ENCODE results near the gene RPL27. TPM values are rescaled to one million over a fixed set of nuclear protein-coding genes. Genes with fewer than 3 reads are reported as not detected.

The RPL27 gene
- total and polyA plus RNA-seq, 2 of the 13 experiments (the other 11 are each of a cell fraction or from before 2014, with no cell fraction given) = 1,585 to 5,840 TPM

DNA sequence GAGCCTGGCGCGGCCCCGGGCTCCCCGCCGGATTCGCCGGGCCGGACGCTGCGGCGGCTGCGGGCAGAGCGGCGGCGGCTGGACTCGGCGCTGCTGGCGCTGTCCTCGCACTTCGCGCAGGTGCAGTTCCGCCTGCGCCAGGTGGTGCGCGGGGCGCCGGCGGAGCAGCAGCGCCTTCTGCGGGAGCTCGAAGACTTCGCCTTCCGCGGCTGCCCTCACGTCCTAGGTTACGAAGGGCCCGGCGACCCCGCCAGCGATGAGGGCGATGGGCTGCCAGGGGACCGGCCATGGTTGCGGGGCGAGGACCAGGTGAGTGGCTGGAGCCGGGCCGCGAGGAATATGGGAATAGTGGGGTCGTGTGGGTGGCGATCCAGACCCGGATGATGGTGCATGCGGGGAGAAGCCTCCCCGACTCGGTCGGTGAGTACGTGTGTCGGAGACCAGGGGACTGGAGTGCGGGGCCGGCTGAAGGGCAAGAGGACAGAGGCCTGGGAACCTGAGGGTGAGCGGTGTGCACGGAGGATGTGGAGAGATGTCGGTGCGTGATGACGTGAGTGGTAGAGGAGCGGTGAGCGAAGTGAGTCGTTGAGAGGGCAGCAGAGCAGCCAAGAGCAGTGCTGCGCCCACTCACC, 17.3 kb upstream of the RPL27 start (continued):
- peak; percentile 51 for TF ChIP-seq XRCC5 (optimal IDR thresholded peaks at IDR 0.05; ENCODE audit: low read length)
- peak; percentile 65 for TF ChIP-seq AGO1 (IDR thresholded peaks at IDR 0.05; ENCODE audit: low read depth, low read length, poor library complexity, severe bottlenecking)
- TF ChIP-seq, protein P1, sequence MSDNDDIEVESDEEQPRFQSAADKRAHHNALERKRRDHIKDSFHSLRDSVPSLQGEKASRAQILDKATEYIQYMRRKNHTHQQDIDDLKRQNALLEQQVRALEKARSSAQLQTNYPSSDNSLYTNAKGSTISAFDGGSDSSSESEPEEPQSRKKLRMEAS (IDR thresholded peaks at IDR 0.05) = peak; percentile 92
- TF ChIP-seq NFATC3 (CRISPR knock-in tag; IDR thresholded peaks at IDR 0.05) = peak; percentile 90; the same call in 1 of the 2 replicates
- TF ChIP-seq ZNF747 (CRISPR knock-in tag; IDR thresholded peaks at IDR 0.05; ENCODE audit: borderline replicate concordance) = peak; percentile 11; the same call in 1 of the 2 replicates
- TF ChIP-seq ZNF678 (CRISPR knock-in tag; IDR thresholded peaks at IDR 0.05) = no peak; the same call in 1 of the 2 replicates
- TF ChIP-seq, protein P2, sequence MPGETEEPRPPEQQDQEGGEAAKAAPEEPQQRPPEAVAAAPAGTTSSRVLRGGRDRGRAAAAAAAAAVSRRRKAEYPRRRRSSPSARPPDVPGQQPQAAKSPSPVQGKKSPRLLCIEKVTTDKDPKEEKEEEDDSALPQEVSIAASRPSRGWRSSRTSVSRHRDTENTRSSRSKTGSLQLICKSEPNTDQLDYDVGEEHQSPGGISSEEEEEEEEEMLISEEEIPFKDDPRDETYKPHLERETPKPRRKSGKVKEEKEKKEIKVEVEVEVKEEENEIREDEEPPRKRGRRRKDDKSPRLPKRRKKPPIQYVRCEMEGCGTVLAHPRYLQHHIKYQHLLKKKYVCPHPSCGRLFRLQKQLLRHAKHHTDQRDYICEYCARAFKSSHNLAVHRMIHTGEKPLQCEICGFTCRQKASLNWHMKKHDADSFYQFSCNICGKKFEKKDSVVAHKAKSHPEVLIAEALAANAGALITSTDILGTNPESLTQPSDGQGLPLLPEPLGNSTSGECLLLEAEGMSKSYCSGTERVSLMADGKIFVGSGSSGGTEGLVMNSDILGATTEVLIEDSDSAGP (CRISPR knock-in tag; IDR thresholded peaks at IDR 0.05; ENCODE audit: borderline replicate concordance) = peak; percentile 86
- TF ChIP-seq SAP130 (CRISPR knock-in tag; IDR thresholded peaks at IDR 0.05; ENCODE audit: low read depth) = no peak; the same call in 1 of the 2 replicates
- no peak for TF ChIP-seq ZNF496 (CRISPR knock-in tag; IDR thresholded peaks at IDR 0.05; ENCODE audit: insufficient replicate concordance)
- 0 out of 2 replicates have a peak, but pooled peaks have one; percentile 22 for TF ChIP-seq POLR2AphosphoS5 (IDR thresholded peaks at IDR 0.05; ENCODE audit: low read depth, low read length)
- peak; percentile 92; the same call in 1 of the 2 replicates for TF ChIP-seq ZNF674 (CRISPR knock-in tag; IDR thresholded peaks at IDR 0.05; ENCODE audit: low read depth)
- TF ChIP-seq, protein P3, sequence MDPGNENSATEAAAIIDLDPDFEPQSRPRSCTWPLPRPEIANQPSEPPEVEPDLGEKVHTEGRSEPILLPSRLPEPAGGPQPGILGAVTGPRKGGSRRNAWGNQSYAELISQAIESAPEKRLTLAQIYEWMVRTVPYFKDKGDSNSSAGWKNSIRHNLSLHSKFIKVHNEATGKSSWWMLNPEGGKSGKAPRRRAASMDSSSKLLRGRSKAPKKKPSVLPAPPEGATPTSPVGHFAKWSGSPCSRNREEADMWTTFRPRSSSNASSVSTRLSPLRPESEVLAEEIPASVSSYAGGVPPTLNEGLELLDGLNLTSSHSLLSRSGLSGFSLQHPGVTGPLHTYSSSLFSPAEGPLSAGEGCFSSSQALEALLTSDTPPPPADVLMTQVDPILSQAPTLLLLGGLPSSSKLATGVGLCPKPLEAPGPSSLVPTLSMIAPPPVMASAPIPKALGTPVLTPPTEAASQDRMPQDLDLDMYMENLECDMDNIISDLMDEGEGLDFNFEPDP (CRISPR knock-in tag; conservative IDR thresholded peaks at IDR 0.05) = peak; percentile 99
- TF ChIP-seq ATAD3A (CRISPR knock-in tag; IDR thresholded peaks at IDR 0.05) = no peak
- peak; percentile 94; the same call in 1 of the 2 replicates for TF ChIP-seq ATF7-NPFF (CRISPR knock-in tag; IDR thresholded peaks at IDR 0.05; ENCODE audit: low read depth)
- TF ChIP-seq, protein P4, sequence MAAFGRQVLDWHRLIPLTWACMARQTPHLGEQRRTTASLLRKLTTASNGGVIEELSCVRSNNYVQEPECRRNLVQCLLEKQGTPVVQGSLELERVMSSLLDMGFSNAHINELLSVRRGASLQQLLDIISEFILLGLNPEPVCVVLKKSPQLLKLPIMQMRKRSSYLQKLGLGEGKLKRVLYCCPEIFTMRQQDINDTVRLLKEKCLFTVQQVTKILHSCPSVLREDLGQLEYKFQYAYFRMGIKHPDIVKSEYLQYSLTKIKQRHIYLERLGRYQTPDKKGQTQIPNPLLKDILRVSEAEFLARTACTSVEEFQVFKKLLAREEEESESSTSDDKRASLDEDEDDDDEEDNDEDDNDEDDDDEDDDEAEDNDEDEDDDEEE (CRISPR knock-in tag; IDR thresholded peaks at IDR 0.05) = peak; percentile 73
- TF ChIP-seq, protein P5, sequence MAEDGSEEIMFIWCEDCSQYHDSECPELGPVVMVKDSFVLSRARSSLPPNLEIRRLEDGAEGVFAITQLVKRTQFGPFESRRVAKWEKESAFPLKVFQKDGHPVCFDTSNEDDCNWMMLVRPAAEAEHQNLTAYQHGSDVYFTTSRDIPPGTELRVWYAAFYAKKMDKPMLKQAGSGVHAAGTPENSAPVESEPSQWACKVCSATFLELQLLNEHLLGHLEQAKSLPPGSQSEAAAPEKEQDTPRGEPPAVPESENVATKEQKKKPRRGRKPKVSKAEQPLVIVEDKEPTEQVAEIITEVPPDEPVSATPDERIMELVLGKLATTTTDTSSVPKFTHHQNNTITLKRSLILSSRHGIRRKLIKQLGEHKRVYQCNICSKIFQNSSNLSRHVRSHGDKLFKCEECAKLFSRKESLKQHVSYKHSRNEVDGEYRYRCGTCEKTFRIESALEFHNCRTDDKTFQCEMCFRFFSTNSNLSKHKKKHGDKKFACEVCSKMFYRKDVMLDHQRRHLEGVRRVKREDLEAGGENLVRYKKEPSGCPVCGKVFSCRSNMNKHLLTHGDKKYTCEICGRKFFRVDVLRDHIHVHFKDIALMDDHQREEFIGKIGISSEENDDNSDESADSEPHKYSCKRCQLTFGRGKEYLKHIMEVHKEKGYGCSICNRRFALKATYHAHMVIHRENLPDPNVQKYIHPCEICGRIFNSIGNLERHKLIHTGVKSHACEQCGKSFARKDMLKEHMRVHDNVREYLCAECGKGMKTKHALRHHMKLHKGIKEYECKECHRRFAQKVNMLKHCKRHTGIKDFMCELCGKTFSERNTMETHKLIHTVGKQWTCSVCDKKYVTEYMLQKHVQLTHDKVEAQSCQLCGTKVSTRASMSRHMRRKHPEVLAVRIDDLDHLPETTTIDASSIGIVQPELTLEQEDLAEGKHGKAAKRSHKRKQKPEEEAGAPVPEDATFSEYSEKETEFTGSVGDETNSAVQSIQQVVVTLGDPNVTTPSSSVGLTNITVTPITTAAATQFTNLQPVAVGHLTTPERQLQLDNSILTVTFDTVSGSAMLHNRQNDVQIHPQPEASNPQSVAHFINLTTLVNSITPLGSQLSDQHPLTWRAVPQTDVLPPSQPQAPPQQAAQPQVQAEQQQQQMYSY (CRISPR knock-in tag; IDR thresholded peaks at IDR 0.05) = no peak
- peak; percentile 31; the same call in 1 of the 2 replicates for TF ChIP-seq ZNF264 (CRISPR knock-in tag; IDR thresholded peaks at IDR 0.05)
- TF ChIP-seq CREM (IDR thresholded peaks at IDR 0.05) = peak; percentile 41; the same call in 1 of the 2 replicates
- no peak for TF ChIP-seq CREM (CRISPR knock-in tag; IDR thresholded peaks at IDR 0.05)
- peak; percentile 12; the same call in 1 of the 2 replicates for TF ChIP-seq ZBTB38 (CRISPR knock-in tag; IDR thresholded peaks at IDR 0.05)
- TF ChIP-seq KAT7 (CRISPR knock-in tag; IDR thresholded peaks at IDR 0.05; ENCODE audit: borderline replicate concordance) = peak; percentile 38; the same call in 1 of the 2 replicates
- TF ChIP-seq POLR2AphosphoS2 (IDR thresholded peaks at IDR 0.05; ENCODE audit: low read depth, low read length) = no peak

All from HepG2 (cell line).